Measurements from ENCODE around the gene PLP2.

PLP2 gene

GRCh38 chrX:49214416-49214815 is 42.7 kb downstream of the PLP2 start:
- Histone ChIP-seq H3K27me3 (ENCODE audit: insufficient read depth, low read length) (no peaks in the 10 kb centered on the region), H3K4me3 (ENCODE audit: low read depth, low read length, poor library complexity, severe bottlenecking) (no peak overlapping the region), H3K4me2 (ENCODE audit: low read length) (no peak overlapping the region), H3K9me2 (ENCODE audit: low read depth, low read length) (no peaks in the 10 kb centered on the region), H3K36me3 (ENCODE audit: insufficient read depth, low read length) (no peaks in the 10 kb centered on the region), H3K79me2 (ENCODE audit: insufficient read depth, low read length) (no peaks in the 10 kb centered on the region), H3K4me1 (ENCODE audit: insufficient read depth, low read length, severe bottlenecking) (no peaks in the 10 kb centered on the region), H3F3A (ENCODE audit: insufficient read depth, low read length) (no peaks in the 10 kb centered on the region), H3K27ac (ENCODE audit: low read depth, low read length, poor library complexity, severe bottlenecking) (no peak overlapping the region), H3K9me3 (ENCODE audit: low read length) (no peaks in the 10 kb centered on the region), H4K20me1 (ENCODE audit: insufficient read depth, low read length) (no peaks in the 10 kb centered on the region), H2AFZ (ENCODE audit: low read length) (no peak overlapping the region), H3K9ac (ENCODE audit: low read length) (no peak overlapping the region)
- no peak for TF ChIP-seq EZH2 (IDR thresholded peaks at IDR 0.05; ENCODE audit: borderline replicate concordance, low read length)
- no peak for TF ChIP-seq CTCF (IDR thresholded peaks at IDR 0.05; ENCODE audit: low read length)

- no peak overlapping the region for H3K27ac ChIP-seq (ENCODE audit: low read depth, low read length, poor library complexity, severe bottlenecking)
- no peak overlapping the region for H3K4me3 ChIP-seq (ENCODE audit: low read depth, low read length, poor library complexity, severe bottlenecking)
- TF ChIP-seq CTCF (IDR thresholded peaks at IDR 0.05; ENCODE audit: low read length) (no peak), EZH2 (IDR thresholded peaks at IDR 0.05; ENCODE audit: borderline replicate concordance, low read length) (no peak)
- H3K4me2 ChIP-seq (ENCODE audit: low read length), result no peak overlapping the region
- H3K27me3 ChIP-seq (ENCODE audit: insufficient read depth, low read length), result no peaks in the 10 kb centered on the region
- H3K9me2 ChIP-seq (ENCODE audit: low read depth, low read length), result no peaks in the 10 kb centered on the region
- H3K9me3 ChIP-seq (ENCODE audit: low read length), result no peaks in the 10 kb centered on the region
- no peaks in the 10 kb centered on the region for H4K20me1 ChIP-seq (ENCODE audit: insufficient read depth, low read length)
- no peak overlapping the region for H3K9ac ChIP-seq (ENCODE audit: low read length)
- H3K79me2 ChIP-seq (ENCODE audit: insufficient read depth, low read length), result no peaks in the 10 kb centered on the region
- no peaks in the 10 kb centered on the region for H3K36me3 ChIP-seq (ENCODE audit: insufficient read depth, low read length)
- H3F3A ChIP-seq (ENCODE audit: insufficient read depth, low read length), result no peaks in the 10 kb centered on the region
- H2AFZ ChIP-seq (ENCODE audit: low read length), result no peak overlapping the region
- H3K4me1 ChIP-seq (ENCODE audit: insufficient read depth, low read length, severe bottlenecking), result no peaks in the 10 kb centered on the region
Measured at GRCh38 chrX:49214996-49215526, 43.4 kb downstream of the PLP2 start.

GRCh38 chrX:49220100-49220499 is 48.4 kb downstream of the PLP2 start:
- no peaks in the 10 kb centered on the region for H3K79me2 ChIP-seq (ENCODE audit: insufficient read depth, low read length)
- H3K9me3 ChIP-seq (ENCODE audit: low read length), result no peaks in the 10 kb centered on the region
- H3K27me3 ChIP-seq (ENCODE audit: insufficient read depth, low read length), result no peaks in the 10 kb centered on the region
- no peaks in the 10 kb centered on the region for H3F3A ChIP-seq (ENCODE audit: insufficient read depth, low read length)
- no peaks in the 10 kb centered on the region for H4K20me1 ChIP-seq (ENCODE audit: insufficient read depth, low read length)
- TF ChIP-seq CTCF (IDR thresholded peaks at IDR 0.05; ENCODE audit: low read length) (no peak), EZH2 (IDR thresholded peaks at IDR 0.05; ENCODE audit: borderline replicate concordance, low read length) (no peak)
- H3K9me2 ChIP-seq (ENCODE audit: low read depth, low read length), result no peaks in the 10 kb centered on the region
- no peak overlapping the region for H3K4me3 ChIP-seq (ENCODE audit: low read depth, low read length, poor library complexity, severe bottlenecking)
- H3K4me1 ChIP-seq (ENCODE audit: insufficient read depth, low read length, severe bottlenecking), result no peaks in the 10 kb centered on the region
- no peak overlapping the region for H3K9ac ChIP-seq (ENCODE audit: low read length)
- no peak overlapping the region for H2AFZ ChIP-seq (ENCODE audit: low read length)
- H3K27ac ChIP-seq (ENCODE audit: low read depth, low read length, poor library complexity, severe bottlenecking), result no peak overlapping the region
- H3K36me3 ChIP-seq (ENCODE audit: insufficient read depth, low read length), result no peaks in the 10 kb centered on the region
- no peak overlapping the region for H3K4me2 ChIP-seq (ENCODE audit: low read length)

All from OCI-LY1 (cell line).